Measurements from ENCODE around the gene ECI1. TPM values are rescaled to one million over a fixed set of nuclear protein-coding genes. Genes with fewer than 3 reads are reported as not detected.

Gene ECI1, protein sequence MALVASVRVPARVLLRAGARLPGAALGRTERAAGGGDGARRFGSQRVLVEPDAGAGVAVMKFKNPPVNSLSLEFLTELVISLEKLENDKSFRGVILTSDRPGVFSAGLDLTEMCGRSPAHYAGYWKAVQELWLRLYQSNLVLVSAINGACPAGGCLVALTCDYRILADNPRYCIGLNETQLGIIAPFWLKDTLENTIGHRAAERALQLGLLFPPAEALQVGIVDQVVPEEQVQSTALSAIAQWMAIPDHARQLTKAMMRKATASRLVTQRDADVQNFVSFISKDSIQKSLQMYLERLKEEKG
- total RNA-seq (ENCODE audit: unreplicated experiment), result 50.9 TPM
- long read RNA-seq, transcript ECI1-201 (7 exons, 1,541 nt), result major isoform, 5 of 7 reads
- long read RNA-seq, partial matches to known transcripts, result 1 of 7 reads
- long read RNA-seq, other reads (novel, unspliced or antisense), result 0 of 7 reads

DNA sequence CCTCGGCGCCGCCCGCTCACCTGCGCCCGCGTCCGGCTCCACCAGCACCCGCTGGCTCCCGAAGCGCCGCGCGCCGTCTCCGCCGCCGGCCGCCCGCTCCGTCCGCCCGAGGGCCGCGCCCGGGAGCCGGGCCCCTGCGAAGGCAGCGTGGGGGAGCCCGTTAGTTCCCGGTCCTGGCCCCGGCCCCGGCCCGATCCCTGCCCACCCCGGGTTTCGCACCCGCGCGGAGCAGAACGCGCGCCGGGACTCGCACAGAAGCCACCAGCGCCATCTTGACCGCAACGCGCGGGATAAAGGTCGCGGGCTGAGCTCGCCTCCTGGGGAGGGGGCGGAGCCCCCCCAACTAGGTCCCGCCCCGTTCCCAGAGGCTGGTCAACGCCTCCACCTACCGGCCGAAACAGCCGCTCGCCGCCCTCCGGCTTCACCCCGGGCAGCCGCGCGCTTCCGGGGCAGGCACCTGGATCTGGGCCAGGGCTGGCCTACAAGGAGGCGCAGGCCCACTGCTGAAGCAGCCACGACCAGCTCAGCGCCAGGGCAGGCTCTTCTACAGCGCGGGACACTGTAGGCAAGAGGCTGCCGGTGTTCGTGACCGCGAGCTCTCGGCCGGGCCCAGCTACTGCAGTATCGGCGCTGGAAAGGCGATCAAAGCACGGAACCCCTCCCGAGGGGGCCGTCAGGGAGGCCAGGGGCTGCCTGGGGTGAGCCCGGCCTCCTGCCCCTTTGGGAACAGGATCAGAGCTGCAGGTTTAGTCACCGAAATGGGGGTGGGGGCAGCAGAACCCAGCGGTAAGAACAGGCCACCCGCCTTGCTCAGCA is at the start of gene ECI1:
ECI1 (minus strand) TSS at position 292 of the 816 bp plus-strand sequence; CDS start at position 271, 21 bp downstream.
- H3K9me3 Mint-ChIP-seq (ENCODE audit: unreplicated experiment), result peaks cover 2% of the 10 kb centered on the region
- H3K4me3 Mint-ChIP-seq (ENCODE audit: unreplicated experiment), result peak within 1 kb of the TSS; percentile 87
- no peaks in the 10 kb centered on the region for H3K36me3 Mint-ChIP-seq (ENCODE audit: unreplicated experiment)
- TF ChIP-seq, protein P1, sequence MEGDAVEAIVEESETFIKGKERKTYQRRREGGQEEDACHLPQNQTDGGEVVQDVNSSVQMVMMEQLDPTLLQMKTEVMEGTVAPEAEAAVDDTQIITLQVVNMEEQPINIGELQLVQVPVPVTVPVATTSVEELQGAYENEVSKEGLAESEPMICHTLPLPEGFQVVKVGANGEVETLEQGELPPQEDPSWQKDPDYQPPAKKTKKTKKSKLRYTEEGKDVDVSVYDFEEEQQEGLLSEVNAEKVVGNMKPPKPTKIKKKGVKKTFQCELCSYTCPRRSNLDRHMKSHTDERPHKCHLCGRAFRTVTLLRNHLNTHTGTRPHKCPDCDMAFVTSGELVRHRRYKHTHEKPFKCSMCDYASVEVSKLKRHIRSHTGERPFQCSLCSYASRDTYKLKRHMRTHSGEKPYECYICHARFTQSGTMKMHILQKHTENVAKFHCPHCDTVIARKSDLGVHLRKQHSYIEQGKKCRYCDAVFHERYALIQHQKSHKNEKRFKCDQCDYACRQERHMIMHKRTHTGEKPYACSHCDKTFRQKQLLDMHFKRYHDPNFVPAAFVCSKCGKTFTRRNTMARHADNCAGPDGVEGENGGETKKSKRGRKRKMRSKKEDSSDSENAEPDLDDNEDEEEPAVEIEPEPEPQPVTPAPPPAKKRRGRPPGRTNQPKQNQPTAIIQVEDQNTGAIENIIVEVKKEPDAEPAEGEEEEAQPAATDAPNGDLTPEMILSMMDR (IDR thresholded peaks at IDR 0.05; ENCODE audit: partially characterized antibody, unreplicated experiment), result peak; percentile 66
- H3K27me3 Mint-ChIP-seq (ENCODE audit: unreplicated experiment), result no peaks in the 10 kb centered on the region
- peak within 1 kb of the TSS; percentile 17 for H3K27ac Mint-ChIP-seq (ENCODE audit: unreplicated experiment)
- no peaks in the 10 kb centered on the region for H3K4me1 Mint-ChIP-seq (ENCODE audit: low read depth, unreplicated experiment)
- DNase-seq, result peak; percentile 94

DNA sequence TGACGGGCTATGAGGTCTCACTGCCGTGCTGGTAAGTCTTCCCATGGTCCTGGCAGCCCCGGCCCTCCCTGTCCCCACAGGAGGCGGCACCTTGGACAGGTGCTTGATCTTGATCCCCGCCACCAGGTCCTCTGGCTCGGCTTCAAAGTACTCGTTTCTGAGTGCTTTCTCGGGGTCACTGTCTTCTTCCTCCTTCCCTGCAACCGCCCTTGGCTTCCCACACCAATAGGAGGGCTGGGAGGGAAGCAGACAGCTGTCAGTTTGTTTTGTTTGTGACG is 48.5 kb upstream of the ECI1 start:
- no peaks in the 10 kb centered on the region for H3K36me3 Mint-ChIP-seq (ENCODE audit: unreplicated experiment)
- H3K9me3 Mint-ChIP-seq (ENCODE audit: unreplicated experiment), result no peaks in the 10 kb centered on the region
- no peak for DNase-seq
- peaks cover 4% of the 10 kb centered on the region for H3K27me3 Mint-ChIP-seq (ENCODE audit: unreplicated experiment)
- TF ChIP-seq, protein P1 (IDR thresholded peaks at IDR 0.05; ENCODE audit: partially characterized antibody, unreplicated experiment), result no peak
- no peaks in the 10 kb centered on the region for H3K4me1 Mint-ChIP-seq (ENCODE audit: low read depth, unreplicated experiment)
- H3K4me3 Mint-ChIP-seq (ENCODE audit: unreplicated experiment), result no peak overlapping the region
- H3K27ac Mint-ChIP-seq (ENCODE audit: unreplicated experiment), result no peak overlapping the region

DNA sequence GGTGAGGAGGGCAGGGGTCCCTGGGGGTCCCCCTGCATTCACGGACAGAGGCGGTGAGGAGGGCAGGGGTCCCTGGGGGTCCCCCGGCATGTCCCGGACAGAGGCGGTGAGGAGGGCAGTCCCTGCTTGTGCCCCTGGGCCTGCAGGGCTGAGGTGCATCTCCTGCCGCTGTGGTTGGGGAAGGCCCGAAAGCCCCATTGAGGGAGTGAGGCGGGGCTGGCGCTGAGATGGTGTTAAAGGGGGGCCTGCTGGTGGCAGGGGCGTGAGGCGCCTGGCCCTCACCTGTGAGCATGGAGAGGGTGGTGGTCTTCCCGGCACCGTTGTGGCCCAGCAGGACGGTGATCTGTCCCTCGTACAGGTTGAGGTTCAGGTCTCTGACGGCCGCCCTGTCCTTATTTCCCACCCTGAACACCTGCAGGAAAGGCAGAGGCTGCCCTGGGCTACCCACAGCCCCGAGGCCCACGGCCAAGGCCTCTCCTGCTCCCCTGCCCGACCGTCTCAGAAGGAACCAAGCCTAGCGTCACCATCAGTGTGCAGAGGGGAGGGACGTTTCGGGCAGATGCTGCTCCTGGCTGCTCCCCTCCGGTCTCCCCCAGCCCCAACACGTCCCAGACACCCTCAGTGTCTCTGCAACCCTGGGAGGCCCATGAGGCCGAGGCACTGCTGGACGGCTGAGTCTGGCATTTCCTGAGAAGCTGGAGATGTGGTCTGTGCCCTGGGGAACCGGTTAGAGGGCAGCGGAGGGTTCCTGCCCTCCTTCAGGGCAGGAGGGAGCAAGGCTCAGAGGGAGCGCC is 47.9 kb upstream of the ECI1 start:
- no peaks in the 10 kb centered on the region for H3K36me3 Mint-ChIP-seq (ENCODE audit: unreplicated experiment)
- no peaks in the 10 kb centered on the region for H3K4me1 Mint-ChIP-seq (ENCODE audit: low read depth, unreplicated experiment)
- H3K9me3 Mint-ChIP-seq (ENCODE audit: unreplicated experiment), result no peaks in the 10 kb centered on the region
- no peak overlapping the region for H3K4me3 Mint-ChIP-seq (ENCODE audit: unreplicated experiment)
- TF ChIP-seq, protein P1 (IDR thresholded peaks at IDR 0.05; ENCODE audit: partially characterized antibody, unreplicated experiment), result no peak
- no peak for DNase-seq
- peaks cover 4% of the 10 kb centered on the region for H3K27me3 Mint-ChIP-seq (ENCODE audit: unreplicated experiment)
- no peak overlapping the region for H3K27ac Mint-ChIP-seq (ENCODE audit: unreplicated experiment)

DNA sequence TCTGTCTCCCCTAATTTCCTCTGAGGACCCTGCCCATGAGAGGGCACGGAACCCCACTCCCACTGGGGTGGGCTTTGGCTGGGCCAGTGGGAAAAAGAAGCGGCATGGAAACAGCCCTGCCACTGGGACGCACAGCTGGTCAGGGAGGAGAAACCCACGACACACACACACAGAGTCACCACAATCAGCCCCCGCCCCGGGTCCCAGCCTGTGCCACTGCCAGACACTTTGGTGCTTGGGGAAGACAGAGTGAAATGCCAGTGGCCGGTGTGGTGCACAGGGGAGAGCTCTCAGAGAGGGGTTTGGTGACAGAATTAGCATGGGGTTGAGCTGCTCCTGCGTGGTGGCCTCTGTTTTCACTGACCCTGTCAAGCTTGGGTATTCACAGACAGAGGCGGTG is 47.2 kb upstream of the ECI1 start:
- H3K36me3 Mint-ChIP-seq (ENCODE audit: unreplicated experiment), result no peaks in the 10 kb centered on the region
- no peaks in the 10 kb centered on the region for H3K4me1 Mint-ChIP-seq (ENCODE audit: low read depth, unreplicated experiment)
- TF ChIP-seq, protein P1 (IDR thresholded peaks at IDR 0.05; ENCODE audit: partially characterized antibody, unreplicated experiment), result no peak
- H3K4me3 Mint-ChIP-seq (ENCODE audit: unreplicated experiment), result no peak overlapping the region
- no peaks in the 10 kb centered on the region for H3K9me3 Mint-ChIP-seq (ENCODE audit: unreplicated experiment)
- H3K27me3 Mint-ChIP-seq (ENCODE audit: unreplicated experiment), result peaks cover 4% of the 10 kb centered on the region
- no peak for DNase-seq
- H3K27ac Mint-ChIP-seq (ENCODE audit: unreplicated experiment), result no peak overlapping the region
